Stimulated activated CD8-positive, alpha-beta memory T cell treated with anti-CD3 and anti-CD28 coated beads, Interleukin-4, amount 100 ng/mL, for 24 hours (primary cell): ENCODE measurements around the gene PHF13.
"Not testable (repeated sequence)": the region's sequence is repeated elsewhere in the genome, so short reads cannot be mapped to it uniquely, and the experiment has no call there.

Source experiments
- DNase-seq: peaks from one replicate; pipeline ENCODE4 v3.0.0-alpha.2; 2020; ENCODE audit warnings: low read depth

Gene PHF13

GRCh38 chr1:6631058-6631457 lies 17.5 kb downstream of the PHF13 start:
- DNase-seq: no peak

- DNase-seq: no peak
Measured at GRCh38 chr1:6632588-6633514, 19.3 kb downstream of the PHF13 start.

DNA sequence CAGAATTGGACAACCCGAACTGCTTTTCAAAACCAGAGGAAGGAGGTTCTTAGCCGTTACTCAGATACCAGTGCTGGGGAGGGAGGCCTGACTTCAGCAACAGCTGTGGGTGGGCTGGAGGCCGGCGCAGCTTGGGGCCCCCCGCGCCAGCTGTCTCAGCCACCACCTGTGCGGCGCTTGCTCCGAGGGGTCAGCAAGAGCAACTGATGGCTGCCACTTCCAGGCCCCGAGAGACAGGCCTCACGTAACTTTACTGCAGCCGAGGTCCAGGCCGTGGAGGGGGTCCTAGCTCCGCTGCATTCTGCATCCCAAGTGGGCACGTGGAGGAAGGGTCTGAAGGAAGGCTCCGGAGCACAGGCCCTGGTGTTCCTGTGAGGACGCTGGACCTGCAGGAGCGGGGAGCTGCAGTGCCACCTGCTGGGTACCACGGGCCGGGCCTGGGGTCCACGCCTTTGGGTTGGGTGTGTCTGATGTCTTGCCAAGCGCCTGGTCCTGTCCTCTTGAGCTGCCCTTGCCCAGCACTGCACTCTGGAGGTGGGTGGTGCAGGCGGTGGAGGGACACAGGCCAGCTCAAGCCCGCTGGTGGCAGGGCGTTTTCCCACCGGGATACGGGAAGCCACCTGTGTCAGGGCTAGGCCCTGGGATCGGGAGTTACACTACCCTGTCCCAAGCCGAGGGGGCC lies 21.0 kb downstream of the PHF13 start:
- DNase-seq: peak; percentile 35

DNA sequence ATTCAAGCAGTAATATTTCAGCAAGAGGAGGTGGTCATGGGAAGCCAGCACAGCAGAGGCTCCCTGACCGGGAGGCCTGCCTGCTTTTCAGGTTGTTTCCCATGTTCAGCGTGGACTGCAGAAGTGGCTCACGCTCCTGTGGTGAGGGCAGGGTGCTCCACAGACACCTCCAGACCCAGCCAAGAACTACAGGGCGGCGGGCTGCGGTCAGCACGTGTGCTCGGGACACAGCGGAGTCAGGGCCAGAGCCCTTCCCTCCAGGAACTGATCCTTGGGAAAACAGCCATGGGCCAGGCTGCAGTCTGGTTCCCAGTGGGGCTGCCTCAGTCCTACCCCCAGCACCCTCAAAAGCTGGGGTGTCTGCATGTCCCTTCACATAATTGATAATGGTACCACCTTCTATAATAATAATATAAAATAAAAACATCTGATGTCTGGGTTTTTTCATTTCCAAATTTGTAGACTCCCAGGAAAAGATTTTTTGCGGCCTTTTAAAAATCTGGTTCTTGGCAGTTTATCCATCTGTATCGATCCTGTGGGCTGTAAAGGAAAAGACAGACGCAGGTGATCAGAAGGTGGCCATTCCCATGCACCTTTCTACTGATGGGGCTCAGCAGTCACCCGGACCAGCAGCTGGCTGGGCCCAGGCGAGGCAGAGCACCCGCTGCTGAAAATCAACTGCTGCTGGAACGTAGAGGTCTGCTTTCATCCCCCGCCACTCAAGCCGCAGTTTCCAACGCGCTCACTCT lies 21.8 kb downstream of the PHF13 start:
- DNase-seq: no peak

DNA sequence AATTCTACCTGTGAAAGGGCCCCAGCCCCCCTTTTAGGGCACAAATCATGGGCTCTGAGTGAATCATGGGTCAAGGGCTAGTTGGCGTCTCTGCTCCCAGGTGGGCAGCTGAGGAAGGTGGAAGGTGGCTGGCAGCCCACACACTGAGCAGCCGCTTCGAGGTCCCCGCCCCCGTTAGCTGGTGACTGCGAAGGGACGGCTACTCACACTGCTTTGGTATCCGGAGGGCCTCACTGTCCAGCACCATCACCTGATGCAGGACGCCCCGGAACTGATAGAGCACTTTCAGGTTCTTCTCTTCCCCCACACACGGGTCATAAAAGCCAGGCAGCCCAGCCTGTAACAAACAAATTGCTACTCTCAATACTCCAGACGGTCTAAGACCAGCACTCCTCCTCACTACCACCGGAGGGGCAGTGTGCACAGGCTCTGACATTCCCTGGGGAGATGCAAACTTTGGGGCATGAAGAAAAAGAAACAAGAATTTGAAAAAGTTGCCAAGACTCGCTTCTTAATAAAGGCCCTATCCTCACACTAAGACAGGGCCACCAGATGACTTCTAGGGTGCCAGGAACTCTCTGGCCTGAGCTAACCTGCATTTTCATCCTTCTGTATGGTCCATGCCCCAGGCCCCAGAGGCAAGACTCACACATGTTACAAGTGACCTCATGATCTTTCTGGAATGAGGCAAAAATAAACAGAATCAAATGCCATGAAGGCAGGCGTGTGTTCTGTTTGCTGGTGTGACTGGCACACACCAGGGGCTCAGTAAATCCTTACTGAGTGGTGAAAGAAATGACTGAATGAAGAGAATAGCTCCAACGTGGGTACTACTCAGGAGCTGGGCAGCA lies 22.6 kb downstream of the PHF13 start:
- DNase-seq: no peak

DNA sequence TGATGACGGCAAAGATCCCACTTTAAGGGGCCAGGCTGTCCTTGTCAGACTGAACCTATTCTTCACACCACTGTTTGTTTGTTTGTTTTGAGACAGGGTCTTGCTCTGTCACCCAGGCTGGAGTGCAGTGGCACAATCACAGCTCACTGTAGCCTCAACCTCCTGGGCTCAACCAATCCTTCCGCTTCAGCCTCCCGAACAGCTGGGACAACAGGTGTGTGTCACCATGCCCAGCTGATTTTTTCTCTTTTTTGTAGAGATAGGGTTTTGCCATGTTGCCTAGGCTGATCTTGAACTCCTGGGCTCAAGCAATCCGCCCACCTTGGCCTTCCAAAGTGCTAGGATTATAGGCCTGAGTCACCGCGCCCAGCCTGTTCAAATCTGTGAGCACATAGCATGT lies 23.2 kb downstream of the PHF13 start:
- not testable (repeated sequence) for DNase-seq

DNA sequence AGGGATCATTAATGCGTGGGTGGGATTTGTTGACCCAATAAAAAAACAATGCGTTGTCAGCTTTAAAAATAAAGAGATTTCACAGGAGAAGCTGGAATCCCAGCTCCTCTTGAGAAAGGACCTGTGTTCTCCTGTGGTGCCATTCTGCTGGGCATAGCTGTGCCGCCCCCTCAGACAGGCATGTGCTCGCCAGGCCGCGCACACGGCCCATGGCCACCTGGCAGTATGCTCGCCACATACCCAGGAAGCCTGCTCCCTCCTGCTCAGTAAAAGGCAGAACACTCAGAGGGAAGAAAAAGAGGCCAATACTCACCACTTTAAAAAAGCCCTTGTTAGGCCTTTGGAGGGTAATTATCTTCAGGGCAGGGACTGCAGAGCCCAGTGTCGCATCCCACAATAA lies 24.2 kb downstream of the PHF13 start:
- no peak for DNase-seq

- no peak for DNase-seq
Measured at GRCh38 chr1:6638226-6638625, 24.7 kb downstream of the PHF13 start.

GRCh38 chr1:6640867-6641266 lies 27.3 kb downstream of the PHF13 start:
- DNase-seq: not testable (repeated sequence)

- DNase-seq: no peak
Measured at GRCh38 chr1:6645018-6645417, 31.5 kb downstream of the PHF13 start.

- DNase-seq: no peak
Measured at GRCh38 chr1:6646499-6647148, 33.1 kb downstream of the PHF13 start.

DNA sequence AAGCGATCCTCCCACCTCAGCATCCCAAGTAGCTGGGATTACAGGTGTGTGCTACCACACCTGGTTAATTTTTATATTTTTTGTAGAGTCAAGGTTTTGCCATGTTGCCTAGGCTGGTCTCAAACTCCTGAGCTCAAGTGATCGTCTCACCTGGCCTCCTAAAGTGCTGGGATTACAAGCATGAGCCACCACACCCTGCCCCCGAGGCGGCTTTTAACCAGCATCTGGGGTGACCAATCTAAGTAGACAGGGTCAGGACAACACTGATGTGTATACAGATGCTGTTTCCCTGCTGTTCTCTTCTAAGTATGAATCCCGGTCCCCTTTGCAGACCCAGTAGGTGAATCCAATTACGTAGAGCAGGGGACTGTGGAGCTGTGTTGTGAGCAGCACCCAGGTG lies 35.0 kb downstream of the PHF13 start:
- DNase-seq: no peak

DNA sequence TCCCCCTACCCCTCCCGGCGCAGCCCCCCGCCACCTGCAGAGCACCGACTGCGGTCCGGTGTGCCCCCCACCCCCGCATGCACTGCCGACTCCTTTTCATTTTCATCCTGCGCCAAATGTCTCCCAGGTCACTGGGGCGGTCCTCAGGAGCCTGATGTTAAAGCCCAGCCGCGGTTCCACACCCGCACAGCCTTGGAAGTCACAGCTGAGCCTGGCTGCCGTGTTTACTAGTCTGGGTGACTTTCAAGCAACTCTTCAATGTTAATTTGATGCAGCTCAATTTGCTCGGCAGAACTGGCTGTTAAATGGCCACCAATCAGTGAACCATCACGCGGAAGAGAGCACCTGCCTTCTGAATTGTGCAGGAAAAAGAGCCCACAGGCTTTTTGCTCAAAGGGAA lies 38.4 kb downstream of the PHF13 start:
- DNase-seq: no peak

DNA sequence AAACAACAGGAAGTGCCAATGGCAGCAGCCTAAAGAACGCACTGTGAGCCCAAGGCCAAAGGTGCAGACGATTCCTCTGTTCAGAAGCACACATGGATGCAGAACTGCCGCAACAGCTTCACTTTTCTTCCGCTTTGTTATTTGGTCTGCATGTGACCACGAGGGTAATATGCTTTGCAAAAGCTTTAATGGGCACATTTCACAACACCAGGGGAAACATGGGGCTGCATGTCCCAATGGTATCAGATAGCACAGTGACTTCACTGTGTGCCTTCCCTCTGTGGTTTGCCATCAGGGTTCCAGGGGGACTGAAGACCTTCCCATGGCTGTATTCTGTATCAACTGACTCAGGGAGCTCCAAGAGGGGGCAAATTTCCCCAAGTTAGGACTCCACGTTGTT lies 39.5 kb downstream of the PHF13 start:
- no peak for DNase-seq

- no peak for DNase-seq
Measured at GRCh38 chr1:6653436-6654290, 40.1 kb downstream of the PHF13 start.

DNA sequence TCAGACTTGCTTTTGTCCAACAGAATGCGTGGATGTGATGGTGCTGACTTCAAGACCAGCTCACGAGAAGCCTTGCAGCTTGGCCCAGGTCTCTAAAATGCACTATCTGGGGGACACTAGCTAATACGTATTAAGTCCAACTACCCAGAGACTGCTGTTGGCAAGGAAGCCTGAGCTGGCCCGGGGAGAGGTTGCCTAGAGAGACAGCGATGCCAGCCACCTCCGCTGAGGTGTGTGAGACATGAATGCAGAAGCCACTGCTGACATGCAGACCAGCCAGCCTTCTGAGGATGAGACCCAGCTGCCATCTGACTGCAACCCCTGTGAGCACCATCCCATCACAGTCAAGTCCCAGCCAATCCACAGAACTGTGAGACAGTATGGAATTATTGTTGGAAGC lies 43.6 kb downstream of the PHF13 start:
- DNase-seq: no peak

- DNase-seq: no peak
Measured at GRCh38 chr1:6658359-6659060, 45.0 kb downstream of the PHF13 start.

DNA sequence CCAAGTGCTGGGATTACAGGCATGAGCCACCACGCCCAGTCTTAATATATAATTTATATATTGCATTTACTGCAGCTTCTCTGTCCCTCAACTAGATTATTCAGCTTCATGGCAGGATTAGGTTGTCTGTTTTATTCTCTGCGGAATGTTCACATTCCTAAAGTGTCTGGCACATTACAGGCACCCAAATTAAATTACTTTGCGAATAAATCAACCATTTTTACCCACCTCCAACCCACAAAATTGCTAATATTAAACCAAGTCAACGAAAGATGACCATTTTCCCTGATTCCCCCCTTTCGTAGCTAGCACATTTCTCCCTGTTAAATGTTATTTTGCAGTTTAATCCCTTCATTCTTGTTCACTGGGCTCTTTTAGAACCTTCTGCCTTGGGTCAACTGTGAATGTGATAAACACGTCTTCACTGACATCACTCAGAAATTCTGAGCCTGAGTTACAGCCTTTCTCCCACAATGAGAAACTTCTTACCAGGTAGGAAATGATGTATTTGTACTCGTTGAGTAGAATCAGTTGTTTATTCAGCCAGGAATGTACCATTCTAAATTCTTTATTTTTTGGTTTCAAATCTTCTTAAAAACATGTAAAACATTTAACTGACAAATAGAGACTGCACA lies 47.0 kb downstream of the PHF13 start:
- DNase-seq: no peak

DNA sequence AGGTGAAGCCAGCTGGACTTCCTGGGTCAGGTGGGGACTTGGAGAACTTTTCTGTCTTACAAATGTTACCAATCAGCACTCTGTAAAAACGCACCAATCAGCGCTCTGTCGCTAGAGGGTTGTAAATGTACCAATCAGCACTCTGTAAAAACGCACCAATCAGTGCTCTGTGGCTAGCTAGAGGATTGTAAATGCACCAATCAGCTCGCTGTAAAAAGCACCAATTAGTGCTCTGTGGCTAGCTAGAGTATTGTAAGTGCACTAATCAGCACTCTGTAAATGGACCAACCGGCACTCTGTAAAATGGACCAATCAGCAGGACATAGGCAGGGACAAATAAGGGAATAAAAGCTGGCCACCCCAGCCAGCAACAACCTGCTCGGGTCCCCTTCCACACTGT lies 48.9 kb downstream of the PHF13 start:
- DNase-seq: not testable (repeated sequence)
